IPS-18a (cell line): ENCODE measurements around the gene EPHA3.

ENCODE experiments used
- H3K27ac ChIP-seq: one replicate; pipeline ENCODE4 v1.5.1; 2013; ENCODE audit warnings: low read length
- H3K27me3 ChIP-seq: one replicate; pipeline ENCODE4 v1.6.1; 2013; ENCODE audit warnings: mild to moderate bottlenecking, low read length; ENCODE audit not compliant: control insufficient read depth, insufficient read depth
- H3K36me3 ChIP-seq: one replicate; pipeline ENCODE4 v1.6.1; 2013; ENCODE audit warnings: low read depth, low read length; ENCODE audit not compliant: control insufficient read depth
- H3K4me1 ChIP-seq: one replicate; pipeline ENCODE4 v1.6.1; 2013; ENCODE audit warnings: low read depth, low read length; ENCODE audit not compliant: control insufficient read depth
- H3K4me3 ChIP-seq: one replicate; pipeline ENCODE4 v1.5.1; 2013; ENCODE audit warnings: low read length
- H3K9ac ChIP-seq: one replicate; pipeline ENCODE4 v1.6.1; 2013; ENCODE audit warnings: mild to moderate bottlenecking, low read length, moderate library complexity
- H3K9me3 ChIP-seq: one replicate; pipeline ENCODE4 v1.6.1; 2013; ENCODE audit warnings: low read depth, low read length; ENCODE audit not compliant: control insufficient read depth

The EPHA3 gene

GRCh38 chr3:89184151-89184995, 77.0 kb downstream of the EPHA3 start:
- Histone ChIP-seq H3K27ac (no peak overlapping the region), H3K4me1 (peaks cover 36% of the 10 kb centered on the region), H3K9ac (no peak overlapping the region), H3K9me3 (no peaks in the 10 kb centered on the region), H3K27me3 (no peaks in the 10 kb centered on the region), H3K36me3 (no peaks in the 10 kb centered on the region), H3K4me3 (no peak overlapping the region)

- Histone ChIP-seq H3K27ac (no peak overlapping the region), H3K27me3 (no peaks in the 10 kb centered on the region), H3K9ac (no peak overlapping the region), H3K4me1 (peaks cover 19% of the 10 kb centered on the region), H3K9me3 (no peaks in the 10 kb centered on the region), H3K36me3 (no peaks in the 10 kb centered on the region), H3K4me3 (no peak overlapping the region)
These were observed 79.0 kb downstream of the EPHA3 start for GRCh38 chr3:89186456-89186855.

DNA sequence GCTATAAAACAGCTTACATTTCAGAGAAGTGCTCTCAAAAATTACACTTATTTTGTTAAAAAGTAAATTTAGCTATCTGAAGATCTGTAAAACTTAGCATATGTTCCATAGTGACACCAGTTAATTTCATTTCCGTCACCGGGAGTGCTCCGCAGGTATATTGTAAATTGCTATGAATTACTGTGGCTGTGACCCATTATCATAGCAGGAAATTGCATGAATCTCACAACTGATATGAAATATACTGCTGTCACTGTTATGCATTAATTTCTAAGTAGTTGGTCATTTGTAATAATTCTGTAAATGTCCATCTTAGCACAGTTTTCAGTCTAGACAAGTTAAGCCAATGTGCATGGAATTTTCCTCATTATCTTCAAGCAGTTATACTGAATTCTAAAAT, 91.2 kb downstream of the EPHA3 start:
- Histone ChIP-seq H3K27me3 (no peaks in the 10 kb centered on the region), H3K9ac (no peak overlapping the region), H3K36me3 (no peaks in the 10 kb centered on the region), H3K9me3 (no peaks in the 10 kb centered on the region), H3K4me1 (no peaks in the 10 kb centered on the region), H3K4me3 (no peak overlapping the region), H3K27ac (no peak overlapping the region)

- H3K36me3 ChIP-seq: no peaks in the 10 kb centered on the region
- no peak overlapping the region for H3K9ac ChIP-seq
- no peak overlapping the region for H3K27ac ChIP-seq
- no peak overlapping the region for H3K4me3 ChIP-seq
- no peaks in the 10 kb centered on the region for H3K27me3 ChIP-seq
- H3K4me1 ChIP-seq: no peaks in the 10 kb centered on the region
- no peaks in the 10 kb centered on the region for H3K9me3 ChIP-seq
These were observed 105.2 kb downstream of the EPHA3 start for GRCh38 chr3:89212619-89213018.

GRCh38 chr3:89216016-89216739, 108.8 kb downstream of the EPHA3 start:
- H3K4me3 ChIP-seq: no peak overlapping the region
- peaks cover 2% of the 10 kb centered on the region for H3K4me1 ChIP-seq
- H3K27ac ChIP-seq: no peak overlapping the region
- no peaks in the 10 kb centered on the region for H3K27me3 ChIP-seq
- H3K9ac ChIP-seq: no peak overlapping the region
- H3K9me3 ChIP-seq: no peaks in the 10 kb centered on the region
- H3K36me3 ChIP-seq: no peaks in the 10 kb centered on the region

- Histone ChIP-seq H3K27ac (no peak overlapping the region), H3K4me1 (peaks cover 5% of the 10 kb centered on the region), H3K9me3 (no peaks in the 10 kb centered on the region), H3K36me3 (no peaks in the 10 kb centered on the region), H3K4me3 (no peak overlapping the region), H3K9ac (no peak overlapping the region), H3K27me3 (no peaks in the 10 kb centered on the region)
These were observed 109.8 kb downstream of the EPHA3 start for GRCh38 chr3:89217148-89217685.

DNA sequence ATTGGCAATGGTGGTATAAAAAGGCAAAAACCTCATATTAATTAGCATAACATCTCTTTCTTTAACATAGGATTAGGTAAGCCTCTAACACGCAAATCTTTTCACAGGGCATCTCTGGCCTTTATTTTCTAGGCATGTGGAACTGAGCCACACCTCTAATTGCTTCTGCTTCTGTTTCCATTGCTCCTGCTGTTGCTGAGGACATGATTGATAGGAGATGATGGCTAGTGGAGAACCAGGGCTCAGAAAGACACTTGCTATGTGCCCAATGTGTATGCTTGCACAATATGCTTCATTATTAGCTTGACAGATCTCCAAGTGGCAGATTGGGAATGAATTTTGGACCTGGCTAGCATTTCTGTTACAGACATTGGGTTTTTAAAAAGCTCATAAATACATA, 114.5 kb downstream of the EPHA3 start:
- Histone ChIP-seq H3K4me3 (no peak overlapping the region), H3K9me3 (no peaks in the 10 kb centered on the region), H3K36me3 (no peaks in the 10 kb centered on the region), H3K9ac (no peak overlapping the region), H3K4me1 (peaks cover 5% of the 10 kb centered on the region), H3K27ac (no peak overlapping the region), H3K27me3 (no peaks in the 10 kb centered on the region)

DNA sequence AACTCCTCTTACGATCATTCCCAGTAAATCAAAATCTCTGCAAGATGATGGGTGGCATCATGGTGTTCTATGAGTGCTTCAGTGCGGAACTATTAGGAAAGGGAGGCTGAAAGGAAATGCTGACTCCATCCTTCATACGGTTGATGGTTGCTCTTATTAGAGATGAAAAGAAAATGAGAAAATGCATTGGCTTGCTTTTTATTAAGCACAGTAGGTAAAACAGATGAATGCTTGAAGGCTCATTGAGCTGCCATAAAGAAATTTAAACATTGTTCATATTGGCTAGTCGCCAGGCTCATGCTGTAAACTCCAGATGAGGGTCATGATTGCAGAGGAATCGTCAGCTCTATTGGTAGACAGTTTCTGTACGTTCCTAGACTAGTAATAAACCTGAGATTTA, 115.8 kb downstream of the EPHA3 start:
- Histone ChIP-seq H3K9ac (no peak overlapping the region), H3K36me3 (no peaks in the 10 kb centered on the region), H3K9me3 (no peaks in the 10 kb centered on the region), H3K4me3 (no peak overlapping the region), H3K27ac (no peak overlapping the region), H3K4me1 (peaks cover 5% of the 10 kb centered on the region), H3K27me3 (no peaks in the 10 kb centered on the region)

DNA sequence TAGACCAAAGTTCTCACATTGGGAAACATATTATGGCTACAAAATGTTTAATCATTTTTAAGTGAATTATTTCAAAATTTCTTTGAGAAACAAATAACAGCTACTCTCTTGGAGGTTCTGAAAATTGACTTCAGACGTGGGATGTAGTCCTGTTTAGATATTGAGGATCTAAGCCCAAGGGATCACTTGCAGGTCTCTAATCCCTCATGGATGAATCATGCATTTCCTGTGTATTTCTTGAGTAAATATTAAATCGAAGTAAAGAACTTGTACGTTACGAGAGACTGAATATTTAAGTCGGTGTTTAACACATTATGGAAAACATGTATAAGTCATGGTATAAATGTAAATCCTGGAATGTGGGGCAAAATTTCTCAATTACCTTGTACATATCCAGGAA, 119.8 kb downstream of the EPHA3 start:
- Histone ChIP-seq H3K27ac (no peak overlapping the region), H3K9ac (no peak overlapping the region), H3K4me1 (no peaks in the 10 kb centered on the region), H3K27me3 (no peaks in the 10 kb centered on the region), H3K4me3 (no peak overlapping the region), H3K9me3 (no peaks in the 10 kb centered on the region), H3K36me3 (no peaks in the 10 kb centered on the region)

DNA sequence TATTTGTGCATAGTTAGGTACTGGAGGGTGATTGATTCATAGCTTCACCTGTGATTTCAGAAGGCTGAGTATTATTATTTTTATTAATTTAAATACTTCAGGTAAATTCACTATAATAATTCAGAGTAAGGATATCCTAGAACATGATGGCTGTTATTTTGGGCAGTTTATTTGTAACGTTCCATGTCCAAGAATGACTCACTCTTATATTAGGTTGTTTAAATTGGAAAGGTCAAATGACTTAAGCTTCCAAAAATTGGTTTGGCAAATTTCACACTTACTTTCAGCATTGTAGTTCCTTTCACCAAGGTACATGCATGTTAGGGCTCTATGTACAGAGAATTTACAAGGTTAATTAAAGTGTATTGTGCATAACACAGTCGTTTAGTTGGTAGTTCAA, 120.2 kb downstream of the EPHA3 start:
- H3K27ac ChIP-seq: no peak overlapping the region
- H3K4me1 ChIP-seq: no peaks in the 10 kb centered on the region
- no peak overlapping the region for H3K9ac ChIP-seq
- H3K9me3 ChIP-seq: no peaks in the 10 kb centered on the region
- no peak overlapping the region for H3K4me3 ChIP-seq
- no peaks in the 10 kb centered on the region for H3K27me3 ChIP-seq
- H3K36me3 ChIP-seq: no peaks in the 10 kb centered on the region

DNA sequence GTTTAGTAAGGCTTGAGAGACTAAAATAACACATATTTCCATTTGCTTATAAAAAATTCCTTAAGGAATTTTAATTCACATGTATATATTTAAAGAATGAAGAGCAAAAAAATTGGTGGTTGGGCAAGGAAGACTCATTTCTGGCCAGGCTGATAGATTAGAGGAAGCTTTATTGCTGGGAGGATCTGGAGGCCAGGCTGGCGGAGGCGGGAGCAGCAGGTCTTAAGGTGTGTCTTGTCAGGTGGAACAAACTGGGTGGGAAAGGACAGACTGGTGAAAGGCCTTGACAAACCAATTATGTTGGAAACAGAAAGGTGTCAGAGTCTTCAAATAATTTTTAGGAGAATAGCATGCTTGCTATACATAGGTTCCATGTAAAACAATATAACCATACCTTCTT, 124.7 kb downstream of the EPHA3 start:
- H3K36me3 ChIP-seq: no peaks in the 10 kb centered on the region

More for the DNA sequence above, 124.7 kb downstream of the EPHA3 start:
- Histone ChIP-seq H3K4me3 (no peak overlapping the region), H3K9me3 (no peaks in the 10 kb centered on the region), H3K27ac (no peak overlapping the region), H3K27me3 (no peaks in the 10 kb centered on the region), H3K9ac (no peak overlapping the region), H3K4me1 (peaks cover 5% of the 10 kb centered on the region)
